Endothelial cell of umbilical vein (primary cell): ENCODE measurements around the gene INTS7.
"Not testable (repeated sequence)": the region's sequence is repeated elsewhere in the genome, so short reads cannot be mapped to it uniquely, and the experiment has no call there.

ENCODE experiments used
- EZH2 ChIP-seq: IDR thresholded peaks from 2 replicates; pipeline ENCODE4 v1.6.1; 2012; ENCODE audit warnings: borderline replicate concordance, low read depth, mild to moderate bottlenecking, moderate library complexity, low read length, inconsistent platforms; ENCODE audit not compliant: severe bottlenecking
- GATA2 ChIP-seq: IDR thresholded peaks from 2 replicates; pipeline ENCODE4 v1.7.0; 2011; ENCODE audit warnings: low read depth, mild to moderate bottlenecking, moderate library complexity, mixed read lengths, low read length; ENCODE audit not compliant: insufficient read length, insufficient read depth
- MYC ChIP-seq: IDR thresholded peaks from one replicate; pipeline ENCODE4 v1.6.1; 2011; ENCODE audit warnings: mild to moderate bottlenecking, low read depth, low read length
- POLR2A ChIP-seq: IDR thresholded peaks from 2 replicates; pipeline ENCODE4 v1.6.1; 2012; ENCODE audit warnings: low read depth, mild to moderate bottlenecking, control low read depth, low read length
- POLR2AphosphoS5 ChIP-seq: IDR thresholded peaks from 2 replicates; pipeline ENCODE4 v1.6.1; 2012; ENCODE audit warnings: low read depth, mild to moderate bottlenecking, control low read depth, low read length, moderate library complexity; ENCODE audit not compliant: insufficient read depth
- TF ChIP-seq, protein P1 (sequence below), 2 donors: IDR thresholded peaks; 1 replicate in 1 of 2; 2 replicates in 1 of 2; pipeline ENCODE4 v1.5.1; 2011; ENCODE audit warnings: low read length in 2 of 2, mild to moderate bottlenecking in 2 of 2, moderate library complexity in 2 of 2, control low read depth in 1 of 2, inconsistent platforms in 1 of 2, low read depth in 1 of 2; ENCODE audit not compliant: insufficient read depth in 1 of 2; ENCODE audit errors: extremely low read depth in 1 of 2
- TF ChIP-seq, protein P2 (sequence below): IDR thresholded peaks from 2 replicates; pipeline ENCODE4 v1.6.1; 2011; ENCODE audit not compliant: insufficient read depth, insufficient read length

DNA sequence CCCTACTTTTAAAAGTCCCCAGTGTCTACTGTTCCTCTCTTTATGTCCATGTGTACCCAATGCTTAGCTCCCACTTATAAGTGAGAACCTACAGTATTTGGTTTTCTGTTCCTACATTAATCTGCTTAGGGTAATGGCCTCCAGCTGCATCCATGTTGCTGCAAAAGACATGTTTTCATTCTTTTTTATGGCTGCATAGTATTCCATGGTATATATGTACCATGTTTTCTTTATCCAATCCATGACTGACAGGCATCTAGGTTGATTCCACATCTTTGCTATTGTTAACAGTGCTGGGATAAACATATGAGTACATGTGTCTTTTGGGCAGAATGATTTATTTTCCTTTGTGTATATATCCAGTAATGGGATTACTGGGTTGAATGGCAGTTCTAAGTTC, 12.4 kb downstream of the INTS7 start:
- TF ChIP-seq POLR2A, POLR2AphosphoS5, EZH2, MYC, GATA2: not testable (repeated sequence)
- TF ChIP-seq, protein P1, sequence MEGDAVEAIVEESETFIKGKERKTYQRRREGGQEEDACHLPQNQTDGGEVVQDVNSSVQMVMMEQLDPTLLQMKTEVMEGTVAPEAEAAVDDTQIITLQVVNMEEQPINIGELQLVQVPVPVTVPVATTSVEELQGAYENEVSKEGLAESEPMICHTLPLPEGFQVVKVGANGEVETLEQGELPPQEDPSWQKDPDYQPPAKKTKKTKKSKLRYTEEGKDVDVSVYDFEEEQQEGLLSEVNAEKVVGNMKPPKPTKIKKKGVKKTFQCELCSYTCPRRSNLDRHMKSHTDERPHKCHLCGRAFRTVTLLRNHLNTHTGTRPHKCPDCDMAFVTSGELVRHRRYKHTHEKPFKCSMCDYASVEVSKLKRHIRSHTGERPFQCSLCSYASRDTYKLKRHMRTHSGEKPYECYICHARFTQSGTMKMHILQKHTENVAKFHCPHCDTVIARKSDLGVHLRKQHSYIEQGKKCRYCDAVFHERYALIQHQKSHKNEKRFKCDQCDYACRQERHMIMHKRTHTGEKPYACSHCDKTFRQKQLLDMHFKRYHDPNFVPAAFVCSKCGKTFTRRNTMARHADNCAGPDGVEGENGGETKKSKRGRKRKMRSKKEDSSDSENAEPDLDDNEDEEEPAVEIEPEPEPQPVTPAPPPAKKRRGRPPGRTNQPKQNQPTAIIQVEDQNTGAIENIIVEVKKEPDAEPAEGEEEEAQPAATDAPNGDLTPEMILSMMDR (IDR thresholded peaks at IDR 0.05; ENCODE audit: extremely low read depth in 1 of 2, insufficient read depth in 1 of 2, low read depth in 1 of 2, low read length in 2 of 2) = not testable (repeated sequence)
- TF ChIP-seq, protein P2, sequence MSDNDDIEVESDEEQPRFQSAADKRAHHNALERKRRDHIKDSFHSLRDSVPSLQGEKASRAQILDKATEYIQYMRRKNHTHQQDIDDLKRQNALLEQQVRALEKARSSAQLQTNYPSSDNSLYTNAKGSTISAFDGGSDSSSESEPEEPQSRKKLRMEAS = not testable (repeated sequence)
